ENCODE results near the gene URGCP. TPM values are rescaled to one million over a fixed set of nuclear protein-coding genes. Genes with fewer than 3 reads are reported as not detected.

URGCP gene
- total and polyA plus RNA-seq, 12 donors, result 14.1 to 46.3 (median 38.6) TPM

- DNase-seq (no peak), ATAC-seq (peak in 3 of 8 donors; percentile 33 to 37 (median 35))
- 1 to 4% methylated on average over 6 of the region's 6 CpGs for WGBS, 2 donors
- Histone ChIP-seq H3K9me3 (peaks cover 0 to 4% (median 0%) of the 10 kb centered on the region in 11 donors), H3K36me3 (no peaks in the 10 kb centered on the region), H3K4me3 (peak overlapping the region; percentile 43 to 95 (median 71)), H3K27ac (peak overlapping the region; percentile 74 to 99 (median 93)), H3K27me3 (no peaks in the 10 kb centered on the region), H3K4me1 (peaks cover 0 to 20% (median 16%) of the 10 kb centered on the region in 9 donors)
- peak in 4 of 9 donors; percentile 7 to 35 (median 27) for TF ChIP-seq CTCF (IDR thresholded peaks at IDR 0.05)
- intact Hi-C loops (cut with DNase I), result loop anchor here in 2 of 10 donors (2.0 to 5.0 kb wide), 2 partner anchors 56 to 59 kb away; partner anchors contain the start of gene MRPS24 (in 1 of the 2)
Measured at GRCh38 chr7:43926798-43927123, 20.4 kb upstream of the URGCP start.

- DNase-seq (peak; percentile 81 to 87), ATAC-seq (peak; percentile 94 to 97 (median 96))
- H3K4me1 ChIP-seq, result peaks cover 0 to 20% (median 16%) of the 10 kb centered on the region in 9 donors
- no peaks in the 10 kb centered on the region for H3K27me3 ChIP-seq
- peaks cover 0 to 4% (median 0%) of the 10 kb centered on the region in 11 donors for H3K9me3 ChIP-seq
- WGBS, 2 donors, result 0 to 1% methylated on average over 81 to 82 of the region's 82 CpGs
- TF ChIP-seq CTCF (IDR thresholded peaks at IDR 0.05), result no peak
- H3K4me3 ChIP-seq, result peak within 1 kb of the TSS; percentile 43 to 95 (median 71)
- H3K36me3 ChIP-seq, result no peaks in the 10 kb centered on the region
- peak within 1 kb of the TSS; percentile 74 to 99 (median 93) for H3K27ac ChIP-seq
- intact Hi-C loops (cut with DNase I), result loop anchor here in 2 of 10 donors (2.0 to 5.0 kb wide), 2 partner anchors 55 to 59 kb away; partner anchors contain the start of gene MRPS24 (in 1 of the 2)
Measured at GRCh38 chr7:43925984-43926797, 19.8 kb upstream of the URGCP start, which contains the start of gene UBE2D4. TSS of gene UBE2D4 (plus strand) at chr7:43926436. CDS start at chr7:43926533, 97 bp downstream.

GRCh38 chr7:43922726-43923125 lies 16.3 kb upstream of the URGCP start:
- intact Hi-C loops (cut with DNase I), result no loop called here
- WGBS, 2 donors, result 89 to 93% methylated on average over 4 of the region's 4 CpGs

More at GRCh38 chr7:43922726-43923125, 16.3 kb upstream of the URGCP start:
- no peaks in the 10 kb centered on the region for H3K27me3 ChIP-seq
- no peak for ATAC-seq
- DNase-seq, result no peak
- no peak overlapping the region for H3K4me3 ChIP-seq
- H3K27ac ChIP-seq, result no peak overlapping the region
- TF ChIP-seq CTCF (IDR thresholded peaks at IDR 0.05), result no peak
- no peaks in the 10 kb centered on the region for H3K36me3 ChIP-seq
- no peaks in the 10 kb centered on the region for H3K9me3 ChIP-seq
- peaks cover 0 to 20% (median 16%) of the 10 kb centered on the region in 9 donors for H3K4me1 ChIP-seq

Data from heart right ventricle (tissue), 16 donors.